Measurements from ENCODE around the gene DNAI2. TPM values are rescaled to one million over a fixed set of nuclear protein-coding genes. Genes with fewer than 3 reads are reported as not detected.
"Not testable (repeated sequence)": the region's sequence is repeated elsewhere in the genome, so short reads cannot be mapped to it uniquely, and the experiment has no call there.

Gene DNAI2
- total RNA-seq, 1 donor from 2014 or later = not detected

GRCh38 chr17:74243013-74243755, 30.9 kb upstream of the DNAI2 start:
- peak; percentile 86 for ATAC-seq (ENCODE audit: poor library complexity)
- intact Hi-C loops (cut with DNase I) = no loop called here
- peak; percentile 79 for DNase-seq

GRCh38 chr17:74244128-74244527, 29.9 kb upstream of the DNAI2 start:
- intact Hi-C loops (cut with DNase I) = no loop called here
- no peak for DNase-seq
- no peak for ATAC-seq (ENCODE audit: poor library complexity)

DNA sequence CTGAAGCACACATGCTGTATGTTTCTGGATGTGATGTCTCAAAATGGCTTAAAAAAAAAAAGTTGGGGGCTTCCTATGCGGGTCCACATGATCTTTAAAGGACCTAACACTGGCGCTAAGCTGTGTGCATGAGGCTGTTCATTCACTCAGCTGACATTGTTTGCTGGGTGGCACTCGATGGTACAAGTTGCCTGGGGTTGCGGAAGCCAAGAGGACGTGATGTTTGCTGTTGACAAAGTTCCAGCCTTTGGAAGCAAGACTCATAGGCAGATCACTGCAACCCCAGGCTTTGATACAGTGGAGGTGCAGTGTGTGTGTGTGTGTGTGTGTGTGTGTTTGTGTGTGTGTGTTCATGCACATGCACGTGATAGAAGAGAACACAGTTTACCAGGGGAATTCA, 29.5 kb upstream of the DNAI2 start:
- DNase-seq (no peak), ATAC-seq (ENCODE audit: poor library complexity) (peak; percentile 52)
- intact Hi-C loops (cut with DNase I) = no loop called here

GRCh38 chr17:74245145-74245831, 28.7 kb upstream of the DNAI2 start:
- DNase-seq (no peak), ATAC-seq (ENCODE audit: poor library complexity) (no peak)
- intact Hi-C loops (cut with DNase I) = no loop called here

- ATAC-seq (ENCODE audit: poor library complexity) (no peak), DNase-seq (no peak)
- intact Hi-C loops (cut with DNase I) = no loop called here
These were observed 28.2 kb upstream of the DNAI2 start for GRCh38 chr17:74245871-74246270.

DNA sequence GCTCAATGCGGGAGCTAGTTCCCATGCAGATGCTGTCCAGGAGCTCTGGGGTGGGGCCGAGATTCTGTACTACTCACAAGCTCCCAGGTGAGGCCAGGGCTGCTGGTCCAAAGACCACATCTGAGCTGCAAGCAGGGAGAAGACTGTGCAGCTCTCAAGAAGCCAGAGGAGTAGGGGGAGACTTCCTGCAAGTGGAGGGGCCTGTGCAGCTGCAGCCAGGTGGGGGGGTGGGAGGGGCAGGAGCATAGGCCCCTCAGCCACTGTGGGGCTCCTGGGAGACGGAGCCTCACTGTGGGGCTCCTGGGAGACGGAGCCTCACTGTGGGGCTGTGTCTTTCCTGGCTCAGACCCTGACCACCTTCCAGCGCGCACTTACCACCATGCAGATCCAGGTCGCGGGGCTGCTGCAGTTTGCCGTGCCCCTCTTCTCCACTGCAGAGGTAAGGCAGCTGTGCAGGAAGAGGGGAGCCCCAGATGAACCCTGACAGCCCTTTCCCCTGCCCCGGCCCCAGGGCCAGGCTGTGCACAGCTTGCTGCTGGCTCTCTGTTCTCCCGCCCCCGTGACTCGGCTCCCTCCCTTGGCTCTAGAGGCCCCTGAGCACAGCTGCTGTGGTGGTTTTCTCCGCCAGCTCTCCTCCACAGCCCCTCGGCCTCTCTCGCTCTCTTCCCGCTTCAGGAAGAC, 24.3 kb upstream of the DNAI2 start:
- intact Hi-C loops (cut with DNase I) = no loop called here
- DNase-seq = no peak
- ATAC-seq (ENCODE audit: poor library complexity) = no peak

GRCh38 chr17:74250324-74250995, 23.6 kb upstream of the DNAI2 start:
- no peak for ATAC-seq (ENCODE audit: poor library complexity)
- DNase-seq = no peak
- intact Hi-C loops (cut with DNase I) = no loop called here

GRCh38 chr17:74251051-74251450, 23.0 kb upstream of the DNAI2 start:
- no peak for ATAC-seq (ENCODE audit: poor library complexity)

GRCh38 chr17:74251569-74251968, 22.5 kb upstream of the DNAI2 start:
- intact Hi-C loops (cut with DNase I) = no loop called here
- DNase-seq = no peak
- no peak for ATAC-seq (ENCODE audit: poor library complexity)

More at GRCh38 chr17:74251051-74251450, 23.0 kb upstream of the DNAI2 start:
- no peak for DNase-seq
- intact Hi-C loops (cut with DNase I) = no loop called here

GRCh38 chr17:74252211-74252610, 21.8 kb upstream of the DNAI2 start:
- DNase-seq (no peak), ATAC-seq (ENCODE audit: poor library complexity) (no peak)
- intact Hi-C loops (cut with DNase I) = no loop called here

DNA sequence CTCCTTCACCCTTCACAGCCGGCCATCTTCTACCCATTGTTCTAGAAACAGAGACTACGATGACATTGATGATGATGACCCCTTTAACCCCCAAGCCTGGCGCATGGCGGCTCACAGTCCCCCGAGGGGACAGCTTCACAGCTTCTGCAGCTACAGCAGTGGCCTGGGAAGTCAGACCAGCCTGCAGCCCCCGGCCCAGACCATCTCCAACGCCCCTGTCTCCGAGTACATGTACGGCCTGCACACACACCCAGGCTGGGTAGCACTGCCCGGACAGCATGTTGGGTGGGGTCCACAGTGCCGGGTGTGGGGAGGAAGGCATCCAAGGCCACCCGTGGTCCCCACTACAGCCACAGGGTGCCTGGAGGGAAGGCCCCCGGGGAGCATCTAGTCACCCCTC, 21.0 kb upstream of the DNAI2 start:
- ATAC-seq (ENCODE audit: poor library complexity) (no peak), DNase-seq (no peak)
- intact Hi-C loops (cut with DNase I) = no loop called here

DNA sequence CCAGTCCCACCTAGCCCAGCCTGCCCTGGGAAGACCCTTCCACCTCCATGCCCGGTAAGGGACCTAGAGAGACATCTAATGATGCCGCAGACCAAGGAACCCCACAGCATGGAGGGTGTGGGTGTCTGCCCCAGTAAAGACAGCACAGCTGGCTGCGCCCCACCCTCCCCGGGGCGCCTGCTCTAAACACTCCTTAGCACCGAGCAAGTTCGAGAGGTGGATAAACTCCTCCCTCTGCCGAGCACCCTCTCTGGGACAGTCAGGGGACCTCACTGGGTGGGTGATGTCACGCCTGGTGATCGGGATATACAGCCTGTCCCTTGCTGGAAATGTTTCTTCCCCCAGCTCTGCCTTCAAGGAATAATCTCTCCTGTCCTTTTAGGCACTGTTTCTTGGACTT, 16.7 kb upstream of the DNAI2 start:
- intact Hi-C loops (cut with DNase I) = no loop called here
- no peak for DNase-seq
- ATAC-seq (ENCODE audit: poor library complexity) = no peak

DNA sequence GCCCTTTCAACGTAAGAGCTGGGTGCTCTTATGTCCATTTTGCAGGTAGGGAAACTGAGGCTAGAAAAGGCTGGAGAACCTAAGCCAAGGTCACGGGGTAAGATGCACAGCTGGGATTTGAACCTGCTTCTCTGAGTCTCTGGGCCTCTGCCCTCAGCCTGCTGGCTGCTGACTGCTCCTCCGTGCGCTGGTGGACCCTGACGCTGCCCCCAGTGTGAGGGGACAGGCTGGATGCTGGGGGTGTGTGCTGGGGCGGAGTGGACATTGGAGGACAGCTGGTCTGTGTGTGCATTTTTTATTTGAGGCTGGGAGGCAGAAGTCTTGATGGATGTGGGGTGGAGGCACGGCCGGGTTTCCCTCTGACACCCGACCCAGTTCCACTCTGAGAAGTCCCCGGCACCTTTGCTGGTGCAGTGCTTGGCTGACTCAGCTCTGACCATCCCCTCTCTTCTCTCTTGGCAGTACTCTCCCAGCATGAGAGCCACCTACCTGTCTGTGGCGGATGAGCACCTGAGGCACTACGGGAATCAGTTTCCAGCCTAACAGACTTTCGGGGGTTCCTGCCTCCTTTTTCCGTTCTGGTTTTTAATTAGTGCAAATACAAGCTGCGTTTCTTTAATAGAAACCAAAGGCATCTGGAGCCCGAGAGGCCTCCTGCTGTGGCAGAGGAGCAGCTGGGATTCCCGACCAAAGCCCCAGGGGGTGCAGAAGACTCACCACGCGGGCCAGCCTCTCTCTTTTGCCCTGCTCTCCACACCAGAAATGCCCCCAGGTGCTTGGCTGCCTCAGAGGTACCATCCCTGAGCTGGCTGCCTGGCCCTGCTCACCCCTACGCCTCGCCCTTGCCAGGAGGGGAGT, 14.1 kb upstream of the DNAI2 start:
- no peak for DNase-seq
- intact Hi-C loops (cut with DNase I) = no loop called here
- ATAC-seq (ENCODE audit: poor library complexity) = no peak

DNA sequence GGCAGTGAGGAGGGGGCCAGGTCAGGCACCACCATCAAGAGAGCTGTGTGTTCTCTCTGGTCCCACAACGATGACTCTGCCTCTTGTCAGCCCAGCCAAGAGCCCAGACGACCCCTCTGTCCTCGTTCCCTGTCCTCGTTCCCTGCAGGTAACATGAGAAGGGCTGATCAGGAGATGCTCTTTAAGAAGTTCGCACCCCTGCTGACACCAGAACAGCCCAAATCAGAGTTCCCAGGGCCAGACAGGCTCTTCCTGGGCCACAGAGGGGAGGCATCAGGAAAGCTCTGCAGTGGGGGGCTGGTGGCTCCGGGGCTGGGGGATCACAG, 13.5 kb upstream of the DNAI2 start:
- intact Hi-C loops (cut with DNase I) = no loop called here
- DNase-seq (no peak), ATAC-seq (ENCODE audit: poor library complexity) (no peak)

DNA sequence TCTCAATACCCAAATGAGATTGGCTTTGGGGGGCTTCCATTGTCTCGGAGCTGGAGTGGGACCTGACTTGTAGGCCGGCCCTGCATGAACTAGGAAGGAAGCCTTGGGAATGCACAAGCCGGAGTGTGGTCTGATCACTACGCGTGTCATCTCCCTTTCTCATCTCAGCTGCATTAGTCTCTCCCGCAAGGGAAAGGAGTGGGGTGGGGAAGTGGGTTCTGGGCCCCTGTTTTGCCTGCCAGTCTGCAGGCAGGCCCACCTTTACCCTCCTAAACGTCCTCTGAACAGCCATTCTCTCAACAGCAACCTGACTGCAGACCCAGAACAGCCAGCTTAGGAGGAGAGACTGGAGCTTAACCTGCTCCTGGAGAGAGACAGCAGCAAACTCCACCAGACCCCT, 11.4 kb upstream of the DNAI2 start:
- DNase-seq = no peak
- intact Hi-C loops (cut with DNase I) = no loop called here
- no peak for ATAC-seq (ENCODE audit: poor library complexity)

- DNase-seq; ATAC-seq (ENCODE audit: poor library complexity); intact Hi-C loops (cut with DNase I): not testable (repeated sequence)
These were observed 7.0 kb upstream of the DNAI2 start for GRCh38 chr17:74267054-74267453.

DNA sequence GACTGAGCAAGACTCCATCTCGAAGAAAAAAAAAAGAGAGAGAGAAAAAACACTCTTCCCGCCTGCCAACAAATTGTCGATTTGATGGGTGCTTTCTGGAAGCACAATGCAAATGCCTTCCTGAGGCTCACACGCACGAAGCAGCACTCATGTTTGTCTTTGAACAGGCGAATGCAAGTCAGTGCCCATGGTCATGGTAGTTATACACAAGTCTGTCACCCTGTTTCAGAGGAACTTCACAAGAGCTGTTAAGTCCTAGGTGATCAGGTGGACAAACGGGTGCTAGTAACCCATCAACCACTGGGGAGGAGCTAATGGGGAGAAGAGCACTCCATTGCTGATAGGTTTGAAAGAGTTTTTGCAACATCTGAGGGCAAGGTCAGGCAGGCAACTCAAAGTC, 6.5 kb upstream of the DNAI2 start:
- ATAC-seq (ENCODE audit: poor library complexity) (no peak), DNase-seq (no peak)
- intact Hi-C loops (cut with DNase I) = no loop called here

DNA sequence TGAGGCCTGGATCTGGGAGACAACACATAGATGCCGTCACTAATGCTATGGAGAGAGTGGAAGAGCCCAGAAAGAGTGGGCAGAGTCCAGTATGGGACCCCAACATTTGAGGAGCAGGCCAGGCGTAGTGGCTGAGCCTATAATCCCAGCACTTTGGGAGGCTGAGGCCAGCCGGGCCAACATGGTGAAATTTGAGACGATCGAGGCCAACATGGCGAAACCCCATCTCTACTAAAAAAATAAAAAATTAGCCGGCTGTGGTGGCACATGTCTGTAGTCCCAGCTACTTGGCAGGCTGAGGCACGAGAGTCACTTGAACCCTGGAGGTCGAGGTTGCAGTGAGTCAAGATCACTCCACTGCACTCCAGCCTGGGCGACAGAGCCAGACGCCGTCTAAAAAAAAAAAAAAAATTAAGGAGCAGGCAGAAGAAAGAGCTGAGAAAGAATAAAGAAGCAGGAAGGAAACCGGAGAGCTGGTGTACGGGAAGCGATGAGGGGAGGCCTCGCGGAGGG, 6.0 kb upstream of the DNAI2 start:
- intact Hi-C loops (cut with DNase I) = no loop called here
- ATAC-seq (ENCODE audit: poor library complexity) = no peak

More for the DNA sequence above, 6.0 kb upstream of the DNAI2 start:
- no peak for DNase-seq

Data from Right ventricle myocardium superior (tissue), 1 donor.